CD14-positive monocyte (primary cell): ENCODE data around the gene PKHD1. TPM values are rescaled to one million over a fixed set of nuclear protein-coding genes. Genes with fewer than 3 reads are reported as not detected.

Experiments
- DNase-seq, 3 donors: peaks; one replicate each; pipeline ENCODE4 v3.0.0-alpha.2; 2011 to 2022
- H2AFZ ChIP-seq: 2 replicates; pipeline ENCODE4 v1.6.0; 2012; ENCODE audit warnings: mild to moderate bottlenecking, low read depth, low read length, inconsistent platforms; ENCODE audit not compliant: insufficient read depth, poor library complexity, severe bottlenecking
- H3K27ac ChIP-seq, 2 donors: 1 replicate in 1 of 2; 2 replicates in 1 of 2; pipeline ENCODE4 v1.5.1; 2012 to 2013; ENCODE audit warnings: low read length in 2 of 2, control low read depth in 1 of 2, inconsistent platforms in 1 of 2, low read depth in 1 of 2, mild to moderate bottlenecking in 1 of 2
- H3K27me3 ChIP-seq, 2 donors: one replicate each; pipeline versions ENCODE4 v1.6.0 to v1.6.1; 2011 to 2013; ENCODE audit warnings: low read length in 2 of 2; ENCODE audit not compliant: control insufficient read depth in 2 of 2, insufficient read depth in 2 of 2
- H3K36me3 ChIP-seq, 2 donors: replicated peaks in 1 of 2; 1 replicate in 1 of 2; 2 replicates in 1 of 2; pipeline versions ENCODE4 v1.5.1 to v1.6.1; 2012 to 2013; ENCODE audit warnings: low read length in 2 of 2, control low read depth in 1 of 2, inconsistent platforms in 1 of 2, mild to moderate bottlenecking in 1 of 2; ENCODE audit not compliant: insufficient read depth in 2 of 2, control insufficient read depth in 1 of 2
- H3K4me1 ChIP-seq, 2 donors: 1 replicate in 1 of 2; 2 replicates in 1 of 2; pipeline versions ENCODE4 v1.5.1 to v1.6.1; 2012 to 2013; ENCODE audit warnings: low read length in 2 of 2, control low read depth in 1 of 2, inconsistent platforms in 1 of 2, mild to moderate bottlenecking in 1 of 2, moderate library complexity in 1 of 2; ENCODE audit not compliant: insufficient read depth in 2 of 2, control insufficient read depth in 1 of 2
- H3K4me2 ChIP-seq: replicated peaks from 2 replicates; pipeline ENCODE3; 2012; ENCODE audit warnings: low read length, moderate library complexity, mild to moderate bottlenecking; ENCODE audit not compliant: poor library complexity, severe bottlenecking; ENCODE audit errors: extremely low read depth
- H3K4me3 ChIP-seq, 3 experiments: fragments of 200-600 bp in 1 of 3; sonication (generic) in 1 of 3; replicated peaks in 1 of 3; 1 replicate in 2 of 3; 2 replicates in 1 of 3; pipeline ENCODE4 v1.5.1; 2011 to 2013; ENCODE audit warnings: low read length in 3 of 3, mild to moderate bottlenecking in 3 of 3, control low read depth in 2 of 3, low read depth in 2 of 3, inconsistent platforms in 1 of 3, moderate library complexity in 1 of 3
- H3K79me2 ChIP-seq: 2 replicates; pipeline ENCODE4 v1.6.0; 2012; ENCODE audit warnings: mild to moderate bottlenecking, control low read depth, inconsistent platforms, low read length, moderate library complexity; ENCODE audit not compliant: insufficient read depth
- H3K9ac ChIP-seq: 2 replicates; pipeline ENCODE4 v1.6.0; 2017; ENCODE audit warnings: low read length, mild to moderate bottlenecking; ENCODE audit not compliant: insufficient read depth, poor library complexity, severe bottlenecking
- H3K9me3 ChIP-seq, 2 donors: replicated peaks in 1 of 2; 1 replicate in 1 of 2; 2 replicates in 1 of 2; pipeline versions ENCODE4 v1.5.1 to v1.6.1; 2012 to 2013; ENCODE audit warnings: low read length in 2 of 2, control low read depth in 1 of 2; ENCODE audit not compliant: control insufficient read depth in 1 of 2, insufficient read depth in 1 of 2
- H4K20me1 ChIP-seq: 2 replicates; pipeline ENCODE4 v1.6.0; 2012; ENCODE audit warnings: mild to moderate bottlenecking, low read length, control low read depth, moderate library complexity; ENCODE audit not compliant: insufficient read depth
- H3K27ac Mint-ChIP-seq, 7 donors: one replicate each; pipeline ENCODE4 v1.8.0; 2020; ENCODE audit warnings: mild to moderate bottlenecking in 7 of 7, mixed read lengths in 7 of 7, moderate library complexity in 6 of 7, inconsistent platforms in 2 of 7
- H3K27me3 Mint-ChIP-seq, 3 donors: one replicate each; pipeline ENCODE4 v1.8.0; 2021 to 2022; ENCODE audit warnings: low read depth in 3 of 3, mild to moderate bottlenecking in 3 of 3, mixed read lengths in 3 of 3, moderate library complexity in 3 of 3, inconsistent platforms in 1 of 3
- H3K36me3 Mint-ChIP-seq, 2 donors: one replicate each; pipeline ENCODE4 v1.8.0; 2020; ENCODE audit warnings: mixed read lengths in 2 of 2, inconsistent platforms in 1 of 2, mild to moderate bottlenecking in 1 of 2
- H3K4me1 Mint-ChIP-seq: one replicate; pipeline ENCODE4 v1.8.0; 2020; ENCODE audit warnings: mild to moderate bottlenecking, mixed read lengths
- H3K4me3 Mint-ChIP-seq, 2 donors: one replicate each; pipeline ENCODE4 v1.8.0; 2020; ENCODE audit warnings: mild to moderate bottlenecking in 2 of 2, mixed read lengths in 2 of 2, moderate library complexity in 1 of 2
- H3K9me3 Mint-ChIP-seq, 7 donors: one replicate each; pipeline ENCODE4 v1.8.0; 2020 to 2022; ENCODE audit warnings: mixed read lengths in 7 of 7, mild to moderate bottlenecking in 6 of 7, moderate library complexity in 6 of 7, inconsistent platforms in 2 of 7
- CTCF ChIP-seq: fragments of 200-600 bp; IDR thresholded peaks from one replicate; pipeline ENCODE4 v1.8.0; 2022; ENCODE audit warnings: antibody characterized with exemption, mild to moderate bottlenecking
- WGBS: methylation state at CpG from one replicate; pipeline ENCODE4 v1.1.5; 2013; ENCODE audit warnings: missing lambda C conversion rate; ENCODE audit not compliant: insufficient coverage; 5-methylcytosine and 5-hydroxymethylcytosine counted together
- intact Hi-C, 2 donors: fragments of 100-400 bp; cut with micrococcal nuclease; formaldehyde crosslinking; loops; one replicate each; pipeline versions ENCODE4 v1.15.0 to v1.15.1; 2023
- polyA plus RNA-seq, 3 donors: library from polyadenylated mRNA; depleted of rRNA in 1 of 3; unstranded in 2 of 3; stranded (reverse) in 1 of 3; fragments of 300-500 nt in 2 of 3; fragments of >200 nt in 1 of 3; fragmentation: Illumina TruSeq in 2 of 3; gene quantifications; 1 replicate in 2 of 3; 2 replicates in 1 of 3; pipeline ENCODE4 v1.2.3, GENCODE V29; 2012 to 2021

PKHD1 gene
- polyA plus RNA-seq, 3 donors: not detected

GRCh38 chr6:51600514-51600913, 486.9 kb downstream of the PKHD1 start:
- H3K36me3 Mint-ChIP-seq: no peaks in the 10 kb centered on the region
- Histone ChIP-seq H3K27ac (no peak overlapping the region), H3K9ac (no peak overlapping the region), H3K4me3 (no peak overlapping the region), H2AFZ (no peak overlapping the region), H3K4me2 (no peak overlapping the region), H3K4me1 (no peaks in the 10 kb centered on the region), H3K36me3 (no peaks in the 10 kb centered on the region), H4K20me1 (no peaks in the 10 kb centered on the region), H3K9me3 (peaks cover 0 to 12% of the 10 kb centered on the region in 2 donors), H3K79me2 (no peaks in the 10 kb centered on the region), H3K27me3 (no peaks in the 10 kb centered on the region)
- H3K27ac Mint-ChIP-seq: no peak overlapping the region
- H3K9me3 Mint-ChIP-seq: peaks cover 0 to 10% (median 7%) of the 10 kb centered on the region in 7 donors
- intact Hi-C loops: no loop called here
- no peak for DNase-seq
- H3K27me3 Mint-ChIP-seq: peaks cover 0 to 3% (median 0%) of the 10 kb centered on the region in 3 donors
- no peak overlapping the region for H3K4me3 Mint-ChIP-seq
- no peaks in the 10 kb centered on the region for H3K4me1 Mint-ChIP-seq
- WGBS: no CpG with 5 or more reads among the region's 2 CpGs
- TF ChIP-seq CTCF: no peak

DNA sequence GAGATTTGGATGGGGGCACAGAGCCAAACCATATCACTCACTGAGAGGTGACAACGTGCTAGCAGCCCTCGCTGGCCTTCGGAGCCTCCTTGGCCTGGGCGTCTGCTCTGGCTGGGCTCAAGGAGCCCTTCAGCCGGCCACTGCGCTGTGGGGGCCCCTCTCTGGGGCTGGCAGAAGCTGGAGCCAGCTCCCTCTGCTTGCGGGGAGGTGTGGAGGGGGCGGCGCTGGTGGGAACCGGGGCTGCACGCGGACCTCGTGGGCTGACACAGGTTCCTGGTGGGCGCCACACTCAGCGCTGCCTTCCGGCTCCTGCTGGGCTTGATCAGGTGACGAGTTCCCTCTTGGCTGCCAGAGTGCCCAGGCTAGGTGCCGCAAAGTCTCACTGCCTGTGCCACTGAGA, 489.2 kb downstream of the PKHD1 start:
- intact Hi-C loops: no loop called here
- Histone ChIP-seq H3K79me2 (no peaks in the 10 kb centered on the region), H3K4me1 (no peaks in the 10 kb centered on the region), H3K4me2 (no peak overlapping the region), H3K9me3 (peaks cover 0 to 12% of the 10 kb centered on the region in 2 donors), H2AFZ (no peak overlapping the region), H3K27me3 (no peaks in the 10 kb centered on the region), H3K36me3 (no peaks in the 10 kb centered on the region), H3K9ac (no peak overlapping the region), H3K27ac (no peak overlapping the region), H3K4me3 (no peak overlapping the region), H4K20me1 (no peaks in the 10 kb centered on the region)
- H3K4me3 Mint-ChIP-seq: no peak overlapping the region
- TF ChIP-seq CTCF: no peak
- H3K27ac Mint-ChIP-seq: no peak overlapping the region
- WGBS: 90% methylated on average over 18 of the region's 18 CpGs
- H3K27me3 Mint-ChIP-seq: peaks cover 0 to 1% (median 1%) of the 10 kb centered on the region in 3 donors
- no peaks in the 10 kb centered on the region for H3K36me3 Mint-ChIP-seq
- DNase-seq: no peak
- H3K9me3 Mint-ChIP-seq: peaks cover 2 to 12% (median 8%) of the 10 kb centered on the region in 7 donors
- H3K4me1 Mint-ChIP-seq: no peaks in the 10 kb centered on the region
